Tibial nerve (tissue), 3 donors: Measurements from ENCODE around the gene TMEM26.

Experiments
- POLR2A ChIP-seq, 2 donors: fragments of 450-650 bp; IDR thresholded peaks; one replicate each; pipeline ENCODE4 v1.6.1; 2017; ENCODE audit warnings: antibody characterized with exemption in 2 of 2, mild to moderate bottlenecking in 2 of 2, moderate library complexity in 2 of 2
- TF ChIP-seq, protein P1 (sequence below), 5 experiments: fragments of 200-600 bp in 3 of 5; fragments of 450-650 bp in 2 of 5; sonication (generic) in 3 of 5; IDR thresholded peaks; one replicate each; pipeline ENCODE4 v1.5.1; 2016 to 2019; ENCODE audit warnings: antibody characterized with exemption in 5 of 5, mild to moderate bottlenecking in 3 of 5, moderate library complexity in 2 of 5

- no peak for TF ChIP-seq POLR2A (IDR thresholded peaks at IDR 0.05)
- TF ChIP-seq, protein P1, sequence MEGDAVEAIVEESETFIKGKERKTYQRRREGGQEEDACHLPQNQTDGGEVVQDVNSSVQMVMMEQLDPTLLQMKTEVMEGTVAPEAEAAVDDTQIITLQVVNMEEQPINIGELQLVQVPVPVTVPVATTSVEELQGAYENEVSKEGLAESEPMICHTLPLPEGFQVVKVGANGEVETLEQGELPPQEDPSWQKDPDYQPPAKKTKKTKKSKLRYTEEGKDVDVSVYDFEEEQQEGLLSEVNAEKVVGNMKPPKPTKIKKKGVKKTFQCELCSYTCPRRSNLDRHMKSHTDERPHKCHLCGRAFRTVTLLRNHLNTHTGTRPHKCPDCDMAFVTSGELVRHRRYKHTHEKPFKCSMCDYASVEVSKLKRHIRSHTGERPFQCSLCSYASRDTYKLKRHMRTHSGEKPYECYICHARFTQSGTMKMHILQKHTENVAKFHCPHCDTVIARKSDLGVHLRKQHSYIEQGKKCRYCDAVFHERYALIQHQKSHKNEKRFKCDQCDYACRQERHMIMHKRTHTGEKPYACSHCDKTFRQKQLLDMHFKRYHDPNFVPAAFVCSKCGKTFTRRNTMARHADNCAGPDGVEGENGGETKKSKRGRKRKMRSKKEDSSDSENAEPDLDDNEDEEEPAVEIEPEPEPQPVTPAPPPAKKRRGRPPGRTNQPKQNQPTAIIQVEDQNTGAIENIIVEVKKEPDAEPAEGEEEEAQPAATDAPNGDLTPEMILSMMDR (IDR thresholded peaks at IDR 0.05): no peak
Observed at GRCh38 chr10:61376377-61376776, 76.8 kb downstream of the TMEM26 start.
